Calu3 (cell line): Measurements from ENCODE around the gene MTG2. TPM values are rescaled to one million over a fixed set of nuclear protein-coding genes. Genes with fewer than 3 reads are reported as not detected.

Experiments used
- BruUV-seq: library from RNA; stranded (reverse); fragments of 400-500 nt; replicated peaks from 2 replicates; lab custom pipeline; 2021; lab: Mats Ljungman, UMichigan
- CTCF ChIA-PET: fragments of 300-600 bp; sonication (Branson Sonifier 250); formaldehyde crosslinking; loops from one replicate; lab custom pipeline; 2022; ENCODE audit warnings: antibody characterized with exemption; lab: Charles Lee
- DNase-seq: peaks from one replicate; pipeline ENCODE4 v3.0.0; 2022
- H3K27ac Mint-ChIP-seq: one replicate; pipeline ENCODE4 v1.8.0; 2022; ENCODE audit warnings: mixed read lengths; ENCODE audit not compliant: unreplicated experiment
- H3K27me3 Mint-ChIP-seq: one replicate; pipeline ENCODE4 v1.8.0; 2022; ENCODE audit warnings: mixed read lengths; ENCODE audit not compliant: unreplicated experiment
- H3K36me3 Mint-ChIP-seq: one replicate; pipeline ENCODE4 v1.8.0; 2022; ENCODE audit warnings: mild to moderate bottlenecking, moderate library complexity, mixed read lengths; ENCODE audit not compliant: insufficient read depth, unreplicated experiment
- H3K4me1 Mint-ChIP-seq: one replicate; pipeline ENCODE4 v1.8.0; 2022; ENCODE audit warnings: mild to moderate bottlenecking, low read depth, mixed read lengths; ENCODE audit not compliant: unreplicated experiment
- H3K4me3 Mint-ChIP-seq: one replicate; pipeline ENCODE4 v1.8.0; 2022; ENCODE audit warnings: mild to moderate bottlenecking, low read depth, moderate library complexity, mixed read lengths; ENCODE audit not compliant: unreplicated experiment
- H3K9me3 Mint-ChIP-seq: one replicate; pipeline ENCODE4 v1.8.0; 2022; ENCODE audit warnings: low read depth, mixed read lengths; ENCODE audit not compliant: unreplicated experiment
- intact Hi-C: fragments of 100-400 bp; cut with micrococcal nuclease; formaldehyde crosslinking; loops from one replicate; pipeline ENCODE4 v1.10.0; 2022; ENCODE audit not compliant: unreplicated experiment
- total RNA-seq: library from RNA; stranded (reverse); gene quantifications from 2 replicates; pipeline ENCODE4 v1.2.3, GENCODE V29; 2022
- TF ChIP-seq, protein P1 (sequence below): fragments of 200-600 bp; IDR thresholded peaks from one replicate; pipeline ENCODE4 v1.8.0; 2022; ENCODE audit warnings: antibody characterized with exemption; ENCODE audit not compliant: unreplicated experiment

The MTG2 gene
- total RNA-seq, 1 experiment from 2014 or later = 87.9 TPM

DNA sequence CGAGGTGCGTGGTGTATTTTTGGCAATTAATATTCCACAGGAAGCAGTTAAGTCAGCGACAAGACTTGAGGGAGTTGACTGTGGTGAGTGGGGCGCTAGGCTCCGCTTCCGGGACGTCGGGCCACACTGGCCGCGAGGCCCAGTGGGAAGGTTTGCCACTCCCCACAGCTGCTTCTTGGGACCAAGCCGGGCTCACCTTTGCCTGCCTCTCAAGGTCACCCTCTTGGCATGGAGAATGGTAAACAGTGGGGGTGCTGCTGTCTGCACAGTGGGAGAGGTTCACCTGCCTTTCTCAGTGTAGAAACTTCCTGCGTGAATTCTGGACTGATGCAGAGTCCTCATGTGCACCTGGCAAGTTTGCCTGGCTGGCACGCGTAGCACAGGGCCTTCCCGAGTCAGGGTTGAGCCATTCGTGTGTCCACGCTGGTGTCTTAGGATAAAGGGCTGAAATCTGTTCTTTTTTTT is 61.8 kb downstream of the MTG2 start:
- H3K4me3 Mint-ChIP-seq = no peak overlapping the region
- H3K9me3 Mint-ChIP-seq = no peaks in the 10 kb centered on the region
- CTCF ChIA-PET = interaction anchor here (0.6 kb wide), 1 partner anchor 578 kb away, joined by 4 read pairs; no protein-coding TSS in a partner anchor

DNA sequence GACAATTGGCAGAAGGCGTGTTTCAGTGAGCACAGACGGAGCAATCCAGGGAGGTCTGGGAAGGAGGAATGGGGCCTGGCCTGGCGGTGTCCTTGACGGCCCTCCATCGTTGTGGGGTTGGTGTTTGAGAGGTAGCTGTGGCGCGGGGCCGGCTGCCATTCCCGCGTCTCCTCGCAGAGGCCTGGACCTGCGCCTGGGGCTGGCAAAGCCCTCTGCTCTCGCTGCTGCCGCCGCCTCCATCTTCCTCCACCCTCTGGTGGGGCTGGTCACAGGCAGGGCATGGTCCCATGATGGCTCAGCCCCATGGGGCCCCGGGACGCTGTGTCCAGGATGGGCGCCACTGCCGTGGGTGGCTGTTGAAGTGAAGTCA is 63.1 kb downstream of the MTG2 start:
- no peak for DNase-seq
- Mint-ChIP-seq H3K4me3 (no peak overlapping the region), H3K9me3 (no peaks in the 10 kb centered on the region), H3K4me1 (peaks cover 40% of the 10 kb centered on the region), H3K27me3 (no peaks in the 10 kb centered on the region), H3K27ac (no peak overlapping the region), H3K36me3 (peaks cover 48% of the 10 kb centered on the region)
- TF ChIP-seq, protein P1, sequence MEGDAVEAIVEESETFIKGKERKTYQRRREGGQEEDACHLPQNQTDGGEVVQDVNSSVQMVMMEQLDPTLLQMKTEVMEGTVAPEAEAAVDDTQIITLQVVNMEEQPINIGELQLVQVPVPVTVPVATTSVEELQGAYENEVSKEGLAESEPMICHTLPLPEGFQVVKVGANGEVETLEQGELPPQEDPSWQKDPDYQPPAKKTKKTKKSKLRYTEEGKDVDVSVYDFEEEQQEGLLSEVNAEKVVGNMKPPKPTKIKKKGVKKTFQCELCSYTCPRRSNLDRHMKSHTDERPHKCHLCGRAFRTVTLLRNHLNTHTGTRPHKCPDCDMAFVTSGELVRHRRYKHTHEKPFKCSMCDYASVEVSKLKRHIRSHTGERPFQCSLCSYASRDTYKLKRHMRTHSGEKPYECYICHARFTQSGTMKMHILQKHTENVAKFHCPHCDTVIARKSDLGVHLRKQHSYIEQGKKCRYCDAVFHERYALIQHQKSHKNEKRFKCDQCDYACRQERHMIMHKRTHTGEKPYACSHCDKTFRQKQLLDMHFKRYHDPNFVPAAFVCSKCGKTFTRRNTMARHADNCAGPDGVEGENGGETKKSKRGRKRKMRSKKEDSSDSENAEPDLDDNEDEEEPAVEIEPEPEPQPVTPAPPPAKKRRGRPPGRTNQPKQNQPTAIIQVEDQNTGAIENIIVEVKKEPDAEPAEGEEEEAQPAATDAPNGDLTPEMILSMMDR = no peak
- intact Hi-C loops = no loop called here
- BruUV-seq = no TSS peak
- CTCF ChIA-PET = interaction anchor here (0.6 kb wide), 1 partner anchor 226 kb away, joined by 3 read pairs; no protein-coding TSS in a partner anchor

More for the DNA sequence above, 61.8 kb downstream of the MTG2 start:
- Mint-ChIP-seq H3K36me3 (peaks cover 47% of the 10 kb centered on the region), H3K27me3 (no peaks in the 10 kb centered on the region), H3K4me1 (peaks cover 45% of the 10 kb centered on the region), H3K27ac (no peak overlapping the region)
- no peak for DNase-seq
- BruUV-seq = no TSS peak
- TF ChIP-seq, protein P1 = no peak
- intact Hi-C loops = no loop called here

DNA sequence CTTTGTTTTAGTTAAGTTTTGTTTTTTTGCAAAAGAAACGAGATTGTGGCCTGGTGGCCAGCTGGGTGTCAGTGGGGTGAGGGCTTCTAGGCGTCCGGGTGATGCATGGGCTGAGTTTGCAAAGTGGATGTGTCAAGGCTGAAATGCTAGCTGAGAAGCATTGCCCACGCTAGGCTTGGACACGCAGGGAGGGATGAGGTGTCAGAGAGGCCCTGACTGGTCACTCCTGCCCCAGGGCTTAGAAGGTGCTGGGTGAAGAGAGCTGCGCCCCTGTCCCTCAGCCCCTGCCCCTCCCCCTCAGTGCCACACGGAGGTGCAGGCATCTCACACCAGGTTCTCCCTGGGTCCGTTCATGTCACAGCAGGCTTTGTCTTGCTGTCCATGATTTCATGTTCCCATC is 63.6 kb downstream of the MTG2 start:
- CTCF ChIA-PET = no interaction called here
- no peak for DNase-seq
- Mint-ChIP-seq H3K4me1 (peaks cover 34% of the 10 kb centered on the region), H3K4me3 (no peak overlapping the region), H3K9me3 (no peaks in the 10 kb centered on the region), H3K36me3 (peaks cover 43% of the 10 kb centered on the region), H3K27me3 (no peaks in the 10 kb centered on the region), H3K27ac (no peak overlapping the region)
- BruUV-seq = no TSS peak
- intact Hi-C loops = no loop called here
- TF ChIP-seq, protein P1 = no peak

DNA sequence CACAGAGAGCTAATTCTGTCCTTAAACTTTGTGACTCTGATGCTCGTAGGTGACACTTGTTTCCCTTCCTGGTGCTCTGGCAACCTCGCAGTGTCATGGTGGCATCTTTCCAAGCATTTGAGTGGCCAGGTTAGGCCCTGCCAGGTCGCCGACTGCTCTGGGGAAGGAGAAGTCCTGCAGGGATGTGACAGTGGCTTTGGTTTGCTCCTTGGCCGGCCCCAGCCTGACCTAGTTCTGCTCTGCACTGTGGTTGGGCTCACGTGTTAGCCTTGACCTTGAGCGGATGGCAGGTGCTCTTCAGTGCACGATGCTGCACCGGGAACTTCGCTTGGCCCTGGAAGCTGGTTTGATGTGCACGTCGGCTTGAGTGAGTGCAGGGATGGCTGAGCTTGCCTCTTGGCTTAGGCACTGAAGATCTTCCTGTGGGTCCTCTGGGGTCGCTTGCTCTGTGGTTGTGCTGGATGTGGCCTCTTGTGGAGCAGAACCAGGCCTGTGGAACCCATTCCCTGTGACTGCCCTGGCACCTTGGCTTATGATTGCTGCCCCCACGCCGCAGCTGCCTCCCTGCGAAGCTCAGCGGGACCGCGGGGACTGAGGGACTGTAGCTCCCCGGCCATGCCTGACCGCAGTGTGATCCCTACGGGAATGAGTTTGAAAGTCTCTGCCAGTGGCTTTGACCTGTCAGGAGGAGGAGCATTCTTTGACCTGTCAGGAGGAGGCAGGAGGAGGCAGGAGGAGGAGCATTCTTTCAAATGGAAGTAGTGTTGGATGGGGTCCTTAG is 64.2 kb downstream of the MTG2 start:
- Mint-ChIP-seq H3K4me3 (no peak overlapping the region), H3K36me3 (peaks cover 39% of the 10 kb centered on the region), H3K27ac (no peak overlapping the region), H3K27me3 (no peaks in the 10 kb centered on the region), H3K9me3 (no peaks in the 10 kb centered on the region), H3K4me1 (peaks cover 29% of the 10 kb centered on the region)
- DNase-seq = no peak
- TF ChIP-seq, protein P1 = no peak
- intact Hi-C loops = no loop called here
- BruUV-seq = no TSS peak
- CTCF ChIA-PET = no interaction called here
